ENCODE measurements around the gene RAMP1. TPM values are rescaled to one million over a fixed set of nuclear protein-coding genes. Genes with fewer than 3 reads are reported as not detected.

Gene RAMP1
- total RNA-seq, 1 experiment from 2014 or later: 23.4 TPM

GRCh38 chr2:237873421-237873831, 14.0 kb downstream of the RAMP1 start:
- ChIA-PET CTCF (no interaction called here), POLR2A (no interaction called here), RAD21 (ENCODE audit: low non-redundant PET in 1 of 2, low total read pairs in 2 of 2, uncharacterized antibody in 2 of 2, unreplicated experiment in 2 of 2) (no interaction called here)
- Histone ChIP-seq H3K4me3 (replicated peaks in 1 of 2; ENCODE audit: low read depth in 1 of 2, low read length in 2 of 2) (no peak overlapping the region), H4K20me1 (ENCODE audit: insufficient read depth) (no peaks in the 10 kb centered on the region), H2AFZ (ENCODE audit: low read depth, low read length, poor library complexity, severe bottlenecking) (no peak overlapping the region), H3K36me3 (ENCODE audit: control insufficient read depth in 1 of 2, insufficient read depth in 2 of 2, low read length in 2 of 2) (no peaks in the 10 kb centered on the region), H3K4me1 (ENCODE audit: control insufficient read depth in 1 of 2, insufficient read depth in 2 of 2, low read length in 2 of 2) (peaks cover 12 to 32% of the 10 kb centered on the region in 2 experiments), H3K4me2 (ENCODE audit: low read length) (peak overlapping the region; percentile 66; the same call in 1 of the 2 replicates), H3K9me2 (ENCODE audit: insufficient read depth) (no peaks in the 10 kb centered on the region), H3K27me3 (ENCODE audit: insufficient read depth, low read length) (no peaks in the 10 kb centered on the region), H3K9me3 (ENCODE audit: control insufficient read depth in 1 of 2, insufficient read depth in 1 of 2, low read depth in 1 of 2, low read length in 2 of 2) (no peaks in the 10 kb centered on the region), H3K79me2 (ENCODE audit: insufficient read depth, low read length) (peaks cover 15% of the 10 kb centered on the region; the same call in 1 of the 2 replicates), H3K9ac (ENCODE audit: low read length) (no peak overlapping the region; the same call in 1 of the 2 replicates), H3K27ac (ENCODE audit: low read depth, low read length) (no peak overlapping the region)
- no peak for TF ChIP-seq EZH2phosphoT487 (IDR thresholded peaks at IDR 0.05; ENCODE audit: borderline replicate concordance)
- no peak for TF ChIP-seq CEBPB (IDR thresholded peaks at IDR 0.05; ENCODE audit: low read depth)
- TF ChIP-seq EZH2 (IDR thresholded peaks at IDR 0.05): no peak
- TF ChIP-seq ZBTB33 (IDR thresholded peaks at IDR 0.05; ENCODE audit: extremely low read depth, insufficient replicate concordance, low read length): no peak
- TF ChIP-seq ZNF274 (IDR thresholded peaks at IDR 0.05; ENCODE audit: low read depth, low read length): no peak
- no peak for TF ChIP-seq EGR1 (IDR thresholded peaks at IDR 0.05; ENCODE audit: low read depth)
- no peak for TF ChIP-seq SRF (IDR thresholded peaks at IDR 0.05; ENCODE audit: low read depth)
- TF ChIP-seq SP1 (IDR thresholded peaks at IDR 0.05; ENCODE audit: low read depth): no peak
- TF ChIP-seq FOSL1 (IDR thresholded peaks at IDR 0.05; ENCODE audit: low read depth): no peak
- TF ChIP-seq, protein P1, sequence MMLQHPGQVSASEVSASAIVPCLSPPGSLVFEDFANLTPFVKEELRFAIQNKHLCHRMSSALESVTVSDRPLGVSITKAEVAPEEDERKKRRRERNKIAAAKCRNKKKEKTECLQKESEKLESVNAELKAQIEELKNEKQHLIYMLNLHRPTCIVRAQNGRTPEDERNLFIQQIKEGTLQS (IDR thresholded peaks at IDR 0.05): no peak
- TF ChIP-seq SIN3A (IDR thresholded peaks at IDR 0.05; ENCODE audit: low read depth): no peak
- TF ChIP-seq, protein P2, sequence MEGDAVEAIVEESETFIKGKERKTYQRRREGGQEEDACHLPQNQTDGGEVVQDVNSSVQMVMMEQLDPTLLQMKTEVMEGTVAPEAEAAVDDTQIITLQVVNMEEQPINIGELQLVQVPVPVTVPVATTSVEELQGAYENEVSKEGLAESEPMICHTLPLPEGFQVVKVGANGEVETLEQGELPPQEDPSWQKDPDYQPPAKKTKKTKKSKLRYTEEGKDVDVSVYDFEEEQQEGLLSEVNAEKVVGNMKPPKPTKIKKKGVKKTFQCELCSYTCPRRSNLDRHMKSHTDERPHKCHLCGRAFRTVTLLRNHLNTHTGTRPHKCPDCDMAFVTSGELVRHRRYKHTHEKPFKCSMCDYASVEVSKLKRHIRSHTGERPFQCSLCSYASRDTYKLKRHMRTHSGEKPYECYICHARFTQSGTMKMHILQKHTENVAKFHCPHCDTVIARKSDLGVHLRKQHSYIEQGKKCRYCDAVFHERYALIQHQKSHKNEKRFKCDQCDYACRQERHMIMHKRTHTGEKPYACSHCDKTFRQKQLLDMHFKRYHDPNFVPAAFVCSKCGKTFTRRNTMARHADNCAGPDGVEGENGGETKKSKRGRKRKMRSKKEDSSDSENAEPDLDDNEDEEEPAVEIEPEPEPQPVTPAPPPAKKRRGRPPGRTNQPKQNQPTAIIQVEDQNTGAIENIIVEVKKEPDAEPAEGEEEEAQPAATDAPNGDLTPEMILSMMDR (IDR thresholded peaks at IDR 0.05 in 2 of 3, conservative IDR thresholded peaks at IDR 0.05 in 1 of 3; ENCODE audit: borderline replicate concordance in 1 of 3, insufficient read depth in 1 of 3, low read depth in 2 of 3, low read length in 2 of 3): no peak
- no peak for TF ChIP-seq CBX3 (IDR thresholded peaks at IDR 0.05; ENCODE audit: low read depth)
- TF ChIP-seq POLR2AphosphoS5 (IDR thresholded peaks at IDR 0.05; ENCODE audit: low read depth, low read length): no peak
- TF ChIP-seq JUND (IDR thresholded peaks at IDR 0.05): no peak
- TF ChIP-seq TCF7L2 (IDR thresholded peaks at IDR 0.05; ENCODE audit: borderline replicate concordance, extremely low read depth, insufficient read depth, insufficient read length): no peak
- no peak for TF ChIP-seq ELF1 (IDR thresholded peaks at IDR 0.05; ENCODE audit: borderline replicate concordance, low read depth)
- no peak for TF ChIP-seq YY1 (IDR thresholded peaks at IDR 0.05; ENCODE audit: extremely low read depth, insufficient replicate concordance, low read depth, low read length)
- TF ChIP-seq, protein P3, sequence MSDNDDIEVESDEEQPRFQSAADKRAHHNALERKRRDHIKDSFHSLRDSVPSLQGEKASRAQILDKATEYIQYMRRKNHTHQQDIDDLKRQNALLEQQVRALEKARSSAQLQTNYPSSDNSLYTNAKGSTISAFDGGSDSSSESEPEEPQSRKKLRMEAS (IDR thresholded peaks at IDR 0.05): no peak
- no TSS peak for BruUV-seq (replicated peaks)
- ATAC-seq: no peak
- intact Hi-C loops (cut with micrococcal nuclease): no loop called here
- DNase-seq (ENCODE audit: low read depth, low spot score): no peak
